Airway epithelial cell (primary cell): ENCODE results near the gene TENM4. TPM values are rescaled to one million over a fixed set of nuclear protein-coding genes. Genes with fewer than 3 reads are reported as not detected.

Source experiments
- total RNA-seq: library from RNA; depleted of rRNA; stranded (reverse); fragments of >200 nt; gene quantifications from 2 replicates; pipeline ENCODE4 v1.2.3, GENCODE V29; 2015

The TENM4 gene
- 4.2 and 19.3 TPM in 2 replicates for total RNA-seq

DNA sequence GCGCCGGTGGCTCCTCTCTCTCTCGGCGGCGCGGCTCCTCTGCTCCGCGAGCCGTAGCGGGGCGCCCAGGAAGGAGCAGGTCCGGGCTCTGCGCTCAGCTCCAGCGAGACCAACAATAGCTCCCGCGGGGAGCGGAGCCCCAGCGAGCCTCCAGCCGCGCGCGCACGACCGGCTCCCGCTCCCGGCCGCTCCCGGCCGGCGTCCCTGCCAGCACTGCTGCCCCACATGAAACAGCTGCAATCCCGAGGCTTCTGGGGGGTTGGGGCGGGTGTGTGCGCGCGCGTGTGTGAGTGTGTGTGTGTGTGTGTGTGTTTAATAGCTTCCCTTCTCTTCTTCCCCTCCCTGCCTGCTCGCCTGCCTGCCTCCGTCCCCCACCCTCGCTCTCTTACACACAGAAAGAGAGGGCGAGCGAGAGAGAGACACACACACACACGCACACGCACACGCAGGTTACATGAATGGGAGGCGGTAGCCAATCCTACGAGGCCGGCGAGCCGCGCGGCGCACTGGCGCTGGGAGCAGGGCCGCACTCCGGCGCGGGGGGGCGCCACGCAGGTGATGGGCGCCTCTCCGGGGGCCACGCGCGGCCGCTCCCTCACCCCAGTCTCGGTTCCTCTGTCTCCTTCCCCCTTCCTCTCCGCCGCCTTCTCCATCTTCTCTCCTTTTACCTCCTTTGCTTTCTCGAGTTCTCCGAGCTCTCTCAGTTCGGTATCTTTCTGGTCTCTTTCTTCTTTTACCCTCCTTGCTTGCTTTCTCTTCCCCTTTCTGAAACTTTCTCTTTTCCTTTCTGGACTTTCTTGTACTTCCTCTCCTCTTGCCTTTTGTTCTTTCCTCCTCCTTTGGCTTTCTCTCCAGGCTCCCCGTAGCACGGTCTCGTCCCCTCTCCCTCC, at the start of gene TENM4:
Gene TENM4 (minus strand): TSS at position 460 of the 890 bp plus-strand sequence. CDS start 371,086 bp downstream, outside the sequence.

